Liver (tissue), 9 donors: ENCODE results near the gene DISP3. TPM values are rescaled to one million over a fixed set of nuclear protein-coding genes. Genes with fewer than 3 reads are reported as not detected.

Experiments
- DNase-seq: peaks from one replicate; pipeline ENCODE4 v3.0.0-alpha.2; 2017; ENCODE audit warnings: low spot score
- H3K27ac ChIP-seq, 2 donors: one replicate each; pipeline ENCODE4 v1.7.0; 2013; ENCODE audit warnings: inconsistent platforms in 2 of 2, low read length in 2 of 2, control low read depth in 1 of 2, low read depth in 1 of 2, mild to moderate bottlenecking in 1 of 2
- H3K27me3 ChIP-seq, 4 donors: one replicate each; pipeline versions ENCODE4 v1.6.1 to v1.7.0; 2013; ENCODE audit warnings: low read length in 3 of 4, inconsistent platforms in 1 of 4, mild to moderate bottlenecking in 1 of 4, moderate library complexity in 1 of 4; ENCODE audit not compliant: control insufficient read depth in 4 of 4, insufficient read depth in 4 of 4
- H3K36me3 ChIP-seq, 4 donors: one replicate each; pipeline versions ENCODE4 v1.6.1 to v1.7.0; 2013; ENCODE audit warnings: low read length in 3 of 4, mild to moderate bottlenecking in 3 of 4, low read depth in 1 of 4, moderate library complexity in 1 of 4; ENCODE audit not compliant: control insufficient read depth in 4 of 4, insufficient read depth in 3 of 4
- H3K4me1 ChIP-seq, 4 donors: one replicate each; pipeline versions ENCODE4 v1.6.1 to v1.7.0; 2013; ENCODE audit warnings: low read length in 3 of 4, mild to moderate bottlenecking in 3 of 4, moderate library complexity in 1 of 4; ENCODE audit not compliant: control insufficient read depth in 4 of 4, insufficient read depth in 4 of 4
- H3K4me3 ChIP-seq, 3 donors: one replicate each; pipeline versions ENCODE4 v1.6.1 to v1.7.0; 2013; ENCODE audit warnings: low read length in 3 of 3, control low read depth in 1 of 3, low read depth in 1 of 3, mild to moderate bottlenecking in 1 of 3
- H3K9ac ChIP-seq, 2 donors: one replicate each; pipeline ENCODE4 v1.7.0; 2013; ENCODE audit warnings: low read length in 2 of 2, mild to moderate bottlenecking in 2 of 2, moderate library complexity in 2 of 2, control low read depth in 1 of 2, low read depth in 1 of 2
- H3K9me3 ChIP-seq, 4 donors: one replicate each; pipeline versions ENCODE4 v1.6.1 to v1.7.0; 2013; ENCODE audit warnings: low read length in 3 of 4; ENCODE audit not compliant: control insufficient read depth in 4 of 4
- ATF3 ChIP-seq: IDR thresholded peaks from 2 replicates; pipeline ENCODE4 v1.6.1; 2016; ENCODE audit warnings: antibody characterized with exemption
- CTCF ChIP-seq: fragments of 150-350 bp; IDR thresholded peaks from 2 replicates; pipeline ENCODE4 v1.5.1; 2017; ENCODE audit warnings: improper control_type of control experiment, low read depth, low read length; ENCODE audit not compliant: missing input control
- EGR1 ChIP-seq, 2 donors: IDR thresholded peaks; 2 replicates each; pipeline ENCODE4 v1.6.1; 2016 to 2018; ENCODE audit warnings: antibody characterized with exemption in 2 of 2, low read depth in 2 of 2
- FOXA1 ChIP-seq: IDR thresholded peaks from 2 replicates; pipeline ENCODE4 v1.6.1; 2016; ENCODE audit warnings: antibody characterized with exemption
- FOXA2 ChIP-seq: IDR thresholded peaks from 2 replicates; pipeline ENCODE4 v1.6.1; 2016; ENCODE audit warnings: antibody characterized with exemption
- GABPA ChIP-seq, 2 donors: IDR thresholded peaks in 1 of 2; conservative IDR thresholded peaks in 1 of 2; 2 replicates each; pipeline ENCODE4 v1.6.1; 2016; ENCODE audit warnings: antibody characterized with exemption in 2 of 2, mild to moderate bottlenecking in 1 of 2, moderate library complexity in 1 of 2
- HNF4A ChIP-seq, 2 donors: conservative IDR thresholded peaks; 2 replicates each; pipeline ENCODE4 v1.6.1; 2016; ENCODE audit warnings: antibody characterized with exemption in 2 of 2, mild to moderate bottlenecking in 2 of 2
- HNF4G ChIP-seq: IDR thresholded peaks from 2 replicates; pipeline ENCODE4 v1.6.1; 2016; ENCODE audit warnings: antibody characterized with exemption
- JUND ChIP-seq, 2 donors: IDR thresholded peaks; 2 replicates each; pipeline ENCODE4 v1.6.1; 2016; ENCODE audit warnings: antibody characterized with exemption in 2 of 2
- MAX ChIP-seq: IDR thresholded peaks from 2 replicates; pipeline ENCODE4 v1.6.1; 2016; ENCODE audit warnings: antibody characterized with exemption
- NR2F2 ChIP-seq: IDR thresholded peaks from 2 replicates; pipeline ENCODE4 v1.6.1; 2016; ENCODE audit warnings: antibody characterized with exemption
- RAD21 ChIP-seq, 2 donors: IDR thresholded peaks; 2 replicates each; pipeline ENCODE4 v1.6.1; 2016; ENCODE audit warnings: antibody characterized with exemption in 2 of 2, mild to moderate bottlenecking in 2 of 2
- REST ChIP-seq: IDR thresholded peaks from 2 replicates; pipeline ENCODE4 v1.6.1; 2016; ENCODE audit warnings: antibody characterized with exemption, mild to moderate bottlenecking
- RXRA ChIP-seq, 2 donors: IDR thresholded peaks; 2 replicates each; pipeline ENCODE4 v1.6.1; 2017 to 2018; ENCODE audit warnings: antibody characterized with exemption in 2 of 2, mild to moderate bottlenecking in 1 of 2
- SP1 ChIP-seq: IDR thresholded peaks from 2 replicates; pipeline ENCODE4 v1.6.1; 2018; ENCODE audit warnings: antibody characterized with exemption, mild to moderate bottlenecking
- TAF1 ChIP-seq: conservative IDR thresholded peaks from 2 replicates; pipeline ENCODE4 v1.6.1; 2016; ENCODE audit warnings: antibody characterized with exemption, mild to moderate bottlenecking
- YY1 ChIP-seq: IDR thresholded peaks from 2 replicates; pipeline ENCODE4 v1.6.1; 2016; ENCODE audit warnings: antibody characterized with exemption, mild to moderate bottlenecking
- ZBTB33 ChIP-seq: IDR thresholded peaks from 2 replicates; pipeline ENCODE4 v1.6.1; 2016; ENCODE audit warnings: antibody characterized with exemption
- WGBS: extraction: QIAGEN DNeasy Blood & Tissue Kit; methylation state at CpG from one replicate; pipeline ENCODE4 v1.1.7; 2013; 5-methylcytosine and 5-hydroxymethylcytosine counted together
- polyA plus RNA-seq, 2 donors: library from polyadenylated mRNA; stranded (reverse) in 1 of 2; unstranded in 1 of 2; fragments of 200-250 nt in 1 of 2; fragments of >200 nt in 1 of 2; fragmentation: Nextera tagmentation in 1 of 2; extraction: Ambion mirVana in 1 of 2; gene quantifications; one replicate each; pipeline versions ENCODE4 v1.2.1 to v1.2.3, GENCODE V29; 2013 to 2015
- total RNA-seq, 2 donors: library from RNA; depleted of rRNA; stranded (reverse); fragments of >200 nt; gene quantifications; one replicate each; pipeline ENCODE4 v1.2.3, GENCODE V29; 2014
- donor health status: healthy.
- donor health status: healthy.
- donor health status: healthy.
- donor health status: healthy.
- donor health status: healthy.

Gene DISP3
- total and polyA plus RNA-seq, 4 donors = 0.02 to 0.08 TPM; not detected in 2

GRCh38 chr1:11531314-11531870, 52.4 kb downstream of the DISP3 start:
- H3K4me1 ChIP-seq = no peaks in the 10 kb centered on the region
- no peak overlapping the region for H3K4me3 ChIP-seq
- DNase-seq = no peak
- H3K9me3 ChIP-seq = no peaks in the 10 kb centered on the region
- 67% methylated on average over 19 of the region's 19 CpGs for WGBS
- TF ChIP-seq RXRA (IDR thresholded peaks at IDR 0.05) = no peak
- no peak for TF ChIP-seq NR2F2
- no peak for TF ChIP-seq HNF4G
- no peak for TF ChIP-seq JUND (IDR thresholded peaks at IDR 0.05)
- no peak for TF ChIP-seq EGR1 (IDR thresholded peaks at IDR 0.05; ENCODE audit: low read depth in 2 of 2)
- TF ChIP-seq REST = no peak
- no peak for TF ChIP-seq FOXA1
- TF ChIP-seq TAF1 = no peak
- no peak for TF ChIP-seq HNF4A (conservative IDR thresholded peaks at IDR 0.05)
- TF ChIP-seq MAX = no peak
- TF ChIP-seq YY1 = no peak
- no peak for TF ChIP-seq FOXA2
- no peak for TF ChIP-seq CTCF
- TF ChIP-seq RAD21 (IDR thresholded peaks at IDR 0.05) = no peak
- TF ChIP-seq GABPA (IDR thresholded peaks at IDR 0.05 in 1 of 2, conservative IDR thresholded peaks at IDR 0.05 in 1 of 2) = no peak
- no peak for TF ChIP-seq ATF3
- TF ChIP-seq ZBTB33 = no peak
- no peak for TF ChIP-seq SP1
- no peaks in the 10 kb centered on the region for H3K36me3 ChIP-seq
- H3K27me3 ChIP-seq = no peaks in the 10 kb centered on the region
- H3K27ac ChIP-seq = no peak overlapping the region
- no peak overlapping the region for H3K9ac ChIP-seq
